Trophoblast cell (in vitro differentiated cells and primary cell): ENCODE results near the gene ADRA1B.

ENCODE experiments used
- DNase-seq, 2 donors: peaks; one replicate each; pipeline ENCODE4 v3.0.0-alpha.2; 2016
- H2AFZ ChIP-seq: 2 replicates; pipeline ENCODE4 v1.6.1; 2013; ENCODE audit warnings: low read length, moderate library complexity, mild to moderate bottlenecking; ENCODE audit not compliant: insufficient read depth, poor library complexity
- H2AK5ac ChIP-seq: 2 replicates; pipeline ENCODE4 v1.6.1; 2013; ENCODE audit warnings: mild to moderate bottlenecking, low read length
- H2BK120ac ChIP-seq: 2 replicates; pipeline ENCODE4 v1.6.1; 2013; ENCODE audit warnings: low read length, mild to moderate bottlenecking, moderate library complexity; ENCODE audit not compliant: insufficient read depth, poor library complexity
- H2BK12ac ChIP-seq: 2 replicates; pipeline ENCODE4 v1.6.1; 2013; ENCODE audit warnings: mild to moderate bottlenecking, low read length, moderate library complexity
- H2BK5ac ChIP-seq: 2 replicates; pipeline ENCODE4 v1.6.1; 2013; ENCODE audit warnings: low read length, low read depth, moderate library complexity, mild to moderate bottlenecking; ENCODE audit not compliant: poor library complexity
- H3K14ac ChIP-seq: 2 replicates; pipeline ENCODE4 v1.6.1; 2013; ENCODE audit warnings: mild to moderate bottlenecking, low read length
- H3K18ac ChIP-seq: 2 replicates; pipeline ENCODE4 v1.6.1; 2013; ENCODE audit warnings: mild to moderate bottlenecking, low read length
- H3K23ac ChIP-seq: 2 replicates; pipeline ENCODE4 v1.6.1; 2013; ENCODE audit warnings: low read length
- H3K27ac ChIP-seq: 2 replicates; pipeline ENCODE4 v1.5.1; 2013; ENCODE audit warnings: low read depth, mild to moderate bottlenecking, inconsistent platforms, low read length, moderate library complexity
- H3K27me3 ChIP-seq: 2 replicates; pipeline ENCODE4 v1.6.1; 2013; ENCODE audit warnings: inconsistent platforms, mild to moderate bottlenecking, low read length, moderate library complexity; ENCODE audit not compliant: insufficient read depth
- H3K36me3 ChIP-seq, 2 experiments: 1 replicate in 1 of 2; 2 replicates in 1 of 2; pipeline ENCODE4 v1.6.1; 2013; ENCODE audit warnings: low read length in 2 of 2, mild to moderate bottlenecking in 2 of 2, moderate library complexity in 1 of 2; ENCODE audit not compliant: insufficient read depth in 2 of 2, control insufficient read depth in 1 of 2
- H3K4ac ChIP-seq: 2 replicates; pipeline ENCODE4 v1.6.1; 2013; ENCODE audit warnings: low read depth, mild to moderate bottlenecking, low read length, moderate library complexity
- H3K4me1 ChIP-seq, 2 experiments: 1 replicate in 1 of 2; 2 replicates in 1 of 2; pipeline ENCODE4 v1.6.1; 2013; ENCODE audit warnings: low read length in 2 of 2, mild to moderate bottlenecking in 2 of 2, moderate library complexity in 1 of 2; ENCODE audit not compliant: insufficient read depth in 2 of 2, control insufficient read depth in 1 of 2
- H3K4me2 ChIP-seq: 2 replicates; pipeline ENCODE4 v1.6.1; 2013; ENCODE audit warnings: inconsistent platforms, mild to moderate bottlenecking, low read length, moderate library complexity
- H3K4me3 ChIP-seq: 2 replicates; pipeline ENCODE4 v1.5.1; 2013; ENCODE audit warnings: mild to moderate bottlenecking, low read depth, low read length, inconsistent platforms
- H3K79me1 ChIP-seq: one replicate; pipeline ENCODE4 v1.6.1; 2013; ENCODE audit warnings: low read length
- H3K79me2 ChIP-seq: 2 replicates; pipeline ENCODE4 v1.6.1; 2013; ENCODE audit warnings: low read length, mild to moderate bottlenecking; ENCODE audit not compliant: control insufficient read depth, insufficient read depth, poor library complexity
- H3K9ac ChIP-seq: 2 replicates; pipeline ENCODE4 v1.6.1; 2013; ENCODE audit warnings: mild to moderate bottlenecking, low read length
- H3K9me3 ChIP-seq: 2 replicates; pipeline ENCODE4 v1.6.1; 2013; ENCODE audit warnings: low read depth, mild to moderate bottlenecking, control low read depth, inconsistent platforms, low read length; ENCODE audit not compliant: insufficient read depth
- H4K12ac ChIP-seq: 2 replicates; pipeline ENCODE4 v1.6.1; 2013; ENCODE audit warnings: low read depth, mild to moderate bottlenecking, low read length, moderate library complexity
- H4K8ac ChIP-seq: 2 replicates; pipeline ENCODE4 v1.6.1; 2013; ENCODE audit warnings: low read depth, mild to moderate bottlenecking, low read length, moderate library complexity
- H4K91ac ChIP-seq: one replicate; pipeline ENCODE4 v1.6.1; 2013; ENCODE audit warnings: low read depth, mild to moderate bottlenecking, low read length, moderate library complexity
- WGBS: extraction: QIAGEN DNeasy Blood & Tissue Kit; methylation state at CpG from one replicate; pipeline ENCODE4 v1.1.7; 2013; ENCODE audit warnings: missing lambda C conversion rate; ENCODE audit not compliant: insufficient read length, insufficient coverage; ENCODE audit errors: extremely low coverage; 5-methylcytosine and 5-hydroxymethylcytosine counted together

The ADRA1B gene

DNA sequence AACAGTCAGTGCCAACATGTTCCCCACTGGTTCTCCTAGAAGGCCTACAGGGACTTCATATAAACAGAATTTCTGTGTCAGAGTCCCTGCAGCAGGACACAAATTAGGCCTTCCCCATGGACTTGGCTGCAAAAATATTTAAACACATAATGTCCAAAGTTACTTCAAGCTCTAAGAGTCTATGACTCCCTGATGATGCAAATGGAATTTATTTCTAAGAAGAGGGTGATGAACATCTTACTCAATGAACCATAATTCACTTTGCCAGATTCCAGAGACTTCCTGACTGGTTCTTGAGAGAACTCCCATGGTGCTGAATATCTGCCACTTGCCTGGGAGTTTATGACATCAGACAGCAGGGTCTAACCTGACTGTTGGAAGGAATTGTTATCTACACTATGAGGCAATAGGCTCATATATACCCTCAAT is 32.7 kb upstream of the ADRA1B start:
- Histone ChIP-seq H2BK120ac (no peak overlapping the region), H3K4me3 (no peak overlapping the region), H3K4me1 (peaks cover 8 to 9% of the 10 kb centered on the region in 2 experiments), H2AFZ (no peak overlapping the region), H3K9ac (no peak overlapping the region), H3K9me3 (no peaks in the 10 kb centered on the region), H3K79me2 (no peaks in the 10 kb centered on the region), H3K36me3 (no peaks in the 10 kb centered on the region), H2BK12ac (no peak overlapping the region), H3K14ac (no peak overlapping the region), H4K12ac (no peak overlapping the region), H3K23ac (no peak overlapping the region), H3K79me1 (peaks cover 7% of the 10 kb centered on the region), H3K18ac (no peak overlapping the region), H2AK5ac (no peak overlapping the region), H4K91ac (no peak overlapping the region), H3K4me2 (no peak overlapping the region), H4K8ac (no peak overlapping the region), H2BK5ac (no peak overlapping the region), H3K27me3 (no peaks in the 10 kb centered on the region), H3K27ac (no peak overlapping the region), H3K4ac (no peak overlapping the region)
- DNase-seq = no peak

DNA sequence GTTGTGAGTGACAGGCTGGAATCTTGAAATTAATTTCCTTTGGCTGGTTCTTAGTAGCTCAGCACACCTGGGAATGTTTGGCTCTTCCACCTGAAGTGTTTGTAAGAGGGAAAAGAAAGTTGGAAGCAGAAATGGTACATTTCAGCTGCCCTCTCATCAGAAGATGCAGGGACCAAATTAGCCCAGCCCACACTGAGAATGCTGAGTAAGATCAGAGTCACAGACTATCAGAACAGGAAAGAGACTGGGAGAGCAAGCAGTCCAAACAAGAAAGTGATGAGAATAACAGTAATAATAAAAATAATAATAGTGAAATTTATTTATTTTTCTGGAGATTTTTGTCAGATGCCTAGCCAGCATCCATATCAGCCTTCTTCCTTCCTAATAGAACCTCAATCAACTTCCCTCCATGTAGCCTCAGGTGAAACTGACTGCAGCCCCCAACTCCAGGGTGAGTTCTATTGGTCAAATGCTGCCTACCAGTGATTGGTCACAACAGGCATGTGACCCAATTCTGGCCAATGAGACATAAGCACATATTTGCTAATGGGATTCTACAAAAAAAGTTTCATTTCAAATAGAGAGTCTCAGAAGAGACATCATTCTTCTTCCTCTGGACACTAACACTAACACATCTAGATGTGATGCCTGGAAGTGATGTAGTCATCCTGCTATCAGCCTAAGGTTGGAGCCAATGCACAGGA is 31.2 kb upstream of the ADRA1B start:
- H3K9ac ChIP-seq = no peak overlapping the region
- no peak overlapping the region for H2BK120ac ChIP-seq
- H3K79me2 ChIP-seq = no peaks in the 10 kb centered on the region
- no peak overlapping the region for H2BK12ac ChIP-seq
- no peak overlapping the region for H3K4ac ChIP-seq
- DNase-seq = no peak
- no peak overlapping the region for H2AFZ ChIP-seq
- no peak overlapping the region for H4K12ac ChIP-seq
- H3K18ac ChIP-seq = no peak overlapping the region
- H3K9me3 ChIP-seq = no peaks in the 10 kb centered on the region
- H3K14ac ChIP-seq = no peak overlapping the region
- H3K4me1 ChIP-seq = no peaks in the 10 kb centered on the region
- H4K91ac ChIP-seq = no peak overlapping the region
- H3K4me3 ChIP-seq = no peak overlapping the region
- H2AK5ac ChIP-seq = no peak overlapping the region
- no peak overlapping the region for H4K8ac ChIP-seq
- no peak overlapping the region for H2BK5ac ChIP-seq
- H3K27me3 ChIP-seq = no peaks in the 10 kb centered on the region
- no peak overlapping the region for H3K27ac ChIP-seq
- no peaks in the 10 kb centered on the region for H3K79me1 ChIP-seq
- H3K23ac ChIP-seq = no peak overlapping the region
- no peak overlapping the region for H3K4me2 ChIP-seq
- no peaks in the 10 kb centered on the region for H3K36me3 ChIP-seq

DNA sequence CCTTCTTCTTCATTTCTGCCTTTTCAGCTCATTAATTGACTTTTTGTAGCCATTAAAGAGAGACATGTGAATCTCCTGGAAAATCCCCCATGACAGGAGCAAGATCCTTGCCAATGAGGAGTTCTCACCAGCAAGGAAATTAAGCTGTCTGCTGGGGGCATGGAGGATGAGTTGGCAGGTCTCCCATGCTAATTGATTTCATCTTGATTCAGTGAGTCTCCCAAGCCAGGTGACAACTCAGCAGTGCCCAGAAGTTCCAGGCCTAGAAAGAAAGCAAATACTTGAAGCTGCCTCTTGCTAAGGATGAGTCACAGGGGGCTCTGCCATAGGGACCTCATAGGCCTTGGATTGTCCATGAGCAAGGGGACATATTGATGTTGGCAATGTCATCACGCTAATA is 30.0 kb upstream of the ADRA1B start:
- H2AFZ ChIP-seq = no peak overlapping the region
- no peak overlapping the region for H4K8ac ChIP-seq
- H3K27me3 ChIP-seq = no peaks in the 10 kb centered on the region
- no peak overlapping the region for H4K12ac ChIP-seq
- H3K4me3 ChIP-seq = no peak overlapping the region
- no peak overlapping the region for H2BK12ac ChIP-seq
- no peak overlapping the region for H2BK120ac ChIP-seq
- no peaks in the 10 kb centered on the region for H3K36me3 ChIP-seq
- H4K91ac ChIP-seq = no peak overlapping the region
- H3K27ac ChIP-seq = no peak overlapping the region
- H3K9me3 ChIP-seq = no peaks in the 10 kb centered on the region
- no peak overlapping the region for H3K9ac ChIP-seq
- H3K14ac ChIP-seq = no peak overlapping the region
- H3K4me1 ChIP-seq = peaks cover 0 to 1% of the 10 kb centered on the region in 2 experiments
- no peak overlapping the region for H3K4me2 ChIP-seq
- H2AK5ac ChIP-seq = no peak overlapping the region
- no peaks in the 10 kb centered on the region for H3K79me1 ChIP-seq
- H3K23ac ChIP-seq = no peak overlapping the region
- H3K79me2 ChIP-seq = no peaks in the 10 kb centered on the region
- H3K18ac ChIP-seq = no peak overlapping the region
- DNase-seq = no peak
- WGBS = no CpG with 5 or more reads among the region's 1 CpG
- no peak overlapping the region for H3K4ac ChIP-seq
- H2BK5ac ChIP-seq = no peak overlapping the region

DNA sequence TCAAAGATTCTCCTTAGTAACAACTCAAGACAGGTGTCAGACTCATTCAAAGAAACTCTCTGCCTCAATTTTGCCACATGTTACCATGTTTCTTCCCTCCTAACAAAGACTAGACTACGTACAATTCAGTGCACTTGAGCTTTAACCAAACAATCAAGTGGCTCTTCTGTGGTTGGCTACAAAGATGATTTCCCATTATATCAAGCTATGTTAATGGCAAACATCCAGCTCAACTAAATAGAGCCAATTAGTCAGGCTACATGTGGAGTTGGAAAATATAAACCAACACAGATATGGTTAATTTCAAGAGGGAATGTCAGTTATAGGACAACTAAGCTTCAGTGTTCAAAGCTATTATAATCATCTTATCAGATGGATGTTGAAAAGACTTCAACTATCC is 29.2 kb upstream of the ADRA1B start:
- no peak overlapping the region for H2BK120ac ChIP-seq
- H4K8ac ChIP-seq = no peak overlapping the region
- no peak overlapping the region for H3K18ac ChIP-seq
- no peak overlapping the region for H3K4me3 ChIP-seq
- no peaks in the 10 kb centered on the region for H3K36me3 ChIP-seq
- DNase-seq = no peak
- H2AK5ac ChIP-seq = no peak overlapping the region
- H3K27ac ChIP-seq = no peak overlapping the region
- H3K4me1 ChIP-seq = peaks cover 0 to 8% of the 10 kb centered on the region in 2 experiments
- no peak overlapping the region for H4K91ac ChIP-seq
- H3K9me3 ChIP-seq = no peaks in the 10 kb centered on the region
- H3K23ac ChIP-seq = no peak overlapping the region
- no peaks in the 10 kb centered on the region for H3K27me3 ChIP-seq
- H2BK12ac ChIP-seq = no peak overlapping the region
- H3K79me2 ChIP-seq = no peaks in the 10 kb centered on the region
- no peaks in the 10 kb centered on the region for H3K79me1 ChIP-seq
- H2AFZ ChIP-seq = no peak overlapping the region
- no peak overlapping the region for H2BK5ac ChIP-seq
- no CpG with 5 or more reads among the region's 1 CpG for WGBS
- no peak overlapping the region for H3K14ac ChIP-seq
- no peak overlapping the region for H4K12ac ChIP-seq
- H3K4me2 ChIP-seq = no peak overlapping the region
- H3K4ac ChIP-seq = no peak overlapping the region
- no peak overlapping the region for H3K9ac ChIP-seq
